Fibroblast of pulmonary artery (primary cell): ENCODE results near the gene LARP4B.

ENCODE experiments used
- DNase-seq: peaks from one replicate; pipeline ENCODE4 v3.0.0-alpha.2; 2010; ENCODE audit warnings: low read depth
- H3K4me3 ChIP-seq: replicated peaks from 2 replicates; pipeline ENCODE4 v1.5.1; 2011; ENCODE audit warnings: low read depth, mild to moderate bottlenecking, control low read depth, low read length, moderate library complexity
- TF ChIP-seq, protein P1 (sequence below): IDR thresholded peaks from 2 replicates; pipeline ENCODE4 v1.5.1; 2011; ENCODE audit warnings: mild to moderate bottlenecking, control low read depth, low read length, inconsistent platforms; ENCODE audit errors: missing control alignments

Gene LARP4B

DNA sequence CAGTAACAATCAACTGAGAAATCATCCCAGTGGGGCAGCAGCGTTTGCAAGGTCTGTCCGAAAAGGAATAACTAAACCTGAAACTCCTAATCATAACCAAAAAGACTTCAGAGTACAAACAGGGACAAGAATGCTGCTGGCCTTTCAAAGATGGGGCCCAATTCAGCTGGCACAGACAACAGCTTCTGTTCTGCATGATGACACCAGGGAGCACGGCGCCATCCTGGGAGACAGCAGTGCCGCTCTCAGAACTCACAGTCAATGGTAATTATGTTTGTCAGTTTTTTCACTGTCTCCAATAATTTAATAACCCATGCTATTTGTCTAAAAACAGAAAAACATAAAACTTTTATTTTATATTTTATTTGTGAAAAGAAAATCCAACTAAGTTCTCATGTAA lies 90.0 kb downstream of the LARP4B start:
- TF ChIP-seq, protein P1, sequence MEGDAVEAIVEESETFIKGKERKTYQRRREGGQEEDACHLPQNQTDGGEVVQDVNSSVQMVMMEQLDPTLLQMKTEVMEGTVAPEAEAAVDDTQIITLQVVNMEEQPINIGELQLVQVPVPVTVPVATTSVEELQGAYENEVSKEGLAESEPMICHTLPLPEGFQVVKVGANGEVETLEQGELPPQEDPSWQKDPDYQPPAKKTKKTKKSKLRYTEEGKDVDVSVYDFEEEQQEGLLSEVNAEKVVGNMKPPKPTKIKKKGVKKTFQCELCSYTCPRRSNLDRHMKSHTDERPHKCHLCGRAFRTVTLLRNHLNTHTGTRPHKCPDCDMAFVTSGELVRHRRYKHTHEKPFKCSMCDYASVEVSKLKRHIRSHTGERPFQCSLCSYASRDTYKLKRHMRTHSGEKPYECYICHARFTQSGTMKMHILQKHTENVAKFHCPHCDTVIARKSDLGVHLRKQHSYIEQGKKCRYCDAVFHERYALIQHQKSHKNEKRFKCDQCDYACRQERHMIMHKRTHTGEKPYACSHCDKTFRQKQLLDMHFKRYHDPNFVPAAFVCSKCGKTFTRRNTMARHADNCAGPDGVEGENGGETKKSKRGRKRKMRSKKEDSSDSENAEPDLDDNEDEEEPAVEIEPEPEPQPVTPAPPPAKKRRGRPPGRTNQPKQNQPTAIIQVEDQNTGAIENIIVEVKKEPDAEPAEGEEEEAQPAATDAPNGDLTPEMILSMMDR: no peak
- H3K4me3 ChIP-seq: no peak overlapping the region
- no peak for DNase-seq

DNA sequence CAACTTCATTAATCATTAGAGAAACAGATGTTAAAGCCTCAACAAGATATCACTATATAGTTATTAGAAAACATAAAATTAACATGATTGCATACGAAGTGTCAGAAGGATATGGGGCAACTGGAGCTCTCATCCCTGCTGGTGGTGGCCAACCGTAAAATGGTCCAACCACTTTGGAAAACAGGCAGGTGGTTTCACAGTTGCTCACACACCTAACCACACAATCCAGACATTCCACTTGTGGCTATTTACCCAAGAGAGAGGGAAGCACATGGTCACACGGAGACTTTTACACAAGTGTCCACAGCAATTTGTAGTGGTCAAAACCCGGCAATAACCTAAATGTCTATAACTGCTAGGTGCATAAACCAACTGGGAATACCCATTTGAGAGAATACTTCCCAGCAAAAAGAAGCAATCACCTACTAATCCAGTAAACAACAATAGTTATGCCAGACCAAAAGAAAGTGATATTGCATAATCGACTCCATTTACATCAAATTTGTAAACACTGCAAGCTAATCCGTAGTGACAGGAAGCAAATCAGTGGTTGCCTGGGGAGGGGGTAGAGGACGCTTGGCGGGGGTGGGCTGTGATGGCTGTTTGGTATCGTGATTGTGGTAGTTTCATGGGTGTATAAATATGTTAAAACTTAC lies 91.8 kb downstream of the LARP4B start:
- TF ChIP-seq, protein P1: no peak
- H3K4me3 ChIP-seq: no peak overlapping the region
- DNase-seq: no peak

- TF ChIP-seq, protein P1: no peak
- no peak for DNase-seq
- H3K4me3 ChIP-seq: no peak overlapping the region
Measured at GRCh38 chr10:836782-837181, 94.7 kb downstream of the LARP4B start.

DNA sequence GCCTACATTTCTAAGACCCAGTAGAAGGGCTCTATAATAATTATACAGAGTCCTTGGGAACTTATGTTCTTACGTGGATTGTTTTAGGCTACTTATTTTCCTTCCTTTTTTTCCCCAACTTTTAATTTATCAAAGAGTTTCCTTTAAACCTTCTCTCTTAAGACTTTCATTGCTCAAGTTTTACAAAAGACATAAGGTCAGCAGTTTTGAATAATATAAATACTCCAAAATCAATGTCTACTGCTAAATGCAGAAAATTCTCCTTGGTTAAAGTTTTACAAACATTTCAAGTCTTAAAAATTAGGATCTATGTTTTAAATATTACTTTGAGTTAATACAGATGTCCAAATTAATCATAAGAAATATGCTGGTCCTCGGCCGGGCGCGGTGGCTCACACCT lies 97.0 kb downstream of the LARP4B start:
- no peak overlapping the region for H3K4me3 ChIP-seq
- no peak for DNase-seq
- TF ChIP-seq, protein P1: no peak

- TF ChIP-seq, protein P1: no peak
Measured at GRCh38 chr10:829241-829640, 102.3 kb downstream of the LARP4B start.

GRCh38 chr10:828191-828590 lies 103.3 kb downstream of the LARP4B start:
- no peak for DNase-seq
- TF ChIP-seq, protein P1: no peak
- H3K4me3 ChIP-seq: no peak overlapping the region

More at GRCh38 chr10:829241-829640, 102.3 kb downstream of the LARP4B start:
- DNase-seq: no peak
- no peak overlapping the region for H3K4me3 ChIP-seq

DNA sequence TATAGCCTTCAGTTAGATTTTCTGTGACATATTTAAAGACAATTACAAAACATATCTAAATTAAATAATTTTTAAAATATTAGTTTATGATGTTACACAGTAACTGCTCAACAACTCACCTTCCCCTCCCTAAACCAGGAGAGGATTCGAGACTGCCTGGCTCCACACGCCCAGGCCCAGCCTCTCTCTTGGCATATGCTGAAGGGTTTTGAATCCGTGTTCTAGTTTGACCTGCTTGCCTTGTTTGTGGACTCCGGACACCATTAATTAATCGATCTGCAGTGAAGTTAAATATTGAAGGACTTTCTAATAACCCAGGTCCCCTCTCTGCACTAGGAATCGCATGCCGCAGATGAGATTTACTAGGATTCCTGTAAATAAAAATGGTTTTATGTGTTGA lies 106.6 kb downstream of the LARP4B start:
- no peak for DNase-seq
- no peak overlapping the region for H3K4me3 ChIP-seq
- TF ChIP-seq, protein P1: no peak
